ENCODE measurements around the gene RITA1.

- TF ChIP-seq CTCF (IDR thresholded peaks at IDR 0.05) (no peak), EZH2 (IDR thresholded peaks at IDR 0.05; ENCODE audit: borderline replicate concordance, insufficient read depth, low read depth, low read length, poor library complexity, severe bottlenecking) (no peak)
These were observed 3.8 kb downstream of the RITA1 start for GRCh38 chr12:113189361-113189760.
